ENCODE data around the gene MAD1L1. TPM values are rescaled to one million over a fixed set of nuclear protein-coding genes. Genes with fewer than 3 reads are reported as not detected.

Gene MAD1L1
- total and polyA plus RNA-seq, 2 of the 13 experiments (the other 11 are each of a cell fraction or from before 2014, with no cell fraction given) = 17.4 to 64.7 TPM

DNA sequence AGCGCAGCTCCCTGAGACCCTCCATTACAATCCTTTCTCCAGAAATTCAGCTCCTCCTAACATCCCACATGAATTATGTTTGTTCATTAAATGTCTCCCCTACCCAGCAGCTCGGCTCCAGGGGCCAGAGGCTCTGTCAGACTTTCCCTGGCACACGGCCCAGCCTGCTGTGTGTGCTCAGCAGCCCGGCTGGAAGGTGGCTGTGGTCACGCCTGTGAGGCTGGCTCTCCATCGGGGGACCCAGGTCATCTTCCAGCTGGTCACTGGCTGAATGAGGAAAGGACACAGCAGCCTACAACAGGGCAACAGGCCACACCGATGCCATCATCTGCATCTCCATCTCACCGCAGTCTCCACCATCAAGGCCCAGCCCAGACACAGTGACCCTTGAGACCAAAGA is 219.8 kb downstream of the MAD1L1 start:
- Histone ChIP-seq H2AFZ (ENCODE audit: low read length) (no peak overlapping the region), H4K20me1 (ENCODE audit: insufficient read depth, low read length) (no peaks in the 10 kb centered on the region), H3K4me1 (ENCODE audit: insufficient read depth, low read length) (peaks cover 8% of the 10 kb centered on the region), H3K9me3 (ENCODE audit: low read length) (no peaks in the 10 kb centered on the region), H3K9ac (ENCODE audit: insufficient read depth, low read depth, low read length) (no peak overlapping the region), H3K36me3 (replicated peaks in 1 of 2; ENCODE audit: control insufficient read depth in 1 of 2, insufficient read depth in 2 of 2, low read length in 2 of 2) (peaks cover 5 to 13% of the 10 kb centered on the region in 2 experiments; a peak in 3 of 5 replicates), H3K27ac (ENCODE audit: extremely low read length, insufficient read depth, low read length) (no peak overlapping the region), H3K27me3 (ENCODE audit: control insufficient read depth in 1 of 2, insufficient read depth in 2 of 2, low read length in 2 of 2) (no peaks in the 10 kb centered on the region), H3K4me3 (replicated peaks in 1 of 3; ENCODE audit: insufficient read depth in 1 of 3, low read depth in 2 of 3, low read length in 3 of 3) (no peak overlapping the region), H3K4me2 (ENCODE audit: low read depth, low read length) (no peak overlapping the region), H3K79me2 (ENCODE audit: insufficient read depth, low read length) (no peaks in the 10 kb centered on the region)
- intact Hi-C loops (cut with micrococcal nuclease; ENCODE audit: unreplicated experiment) = no loop called here
- 98% methylated on average over 8 of the region's 8 CpGs for WGBS (ENCODE audit: low lambda C conversion rate)
- CTCF ChIA-PET (ENCODE audit: low intra/inter-chr PET ratio, low total read pairs) = no interaction called here
- FAIRE-seq = no peak
- TF ChIP-seq NRL (CRISPR knock-in tag; IDR thresholded peaks at IDR 0.05; ENCODE audit: borderline replicate concordance) (no peak), TCF7L2 (IDR thresholded peaks at IDR 0.05; ENCODE audit: low read depth, low read length) (no peak), ZNF253 (CRISPR knock-in tag; IDR thresholded peaks at IDR 0.05; ENCODE audit: borderline replicate concordance) (no peak), GATAD2A (CRISPR knock-in tag; IDR thresholded peaks at IDR 0.05) (no peak), NFIB (CRISPR knock-in tag; IDR thresholded peaks at IDR 0.05; ENCODE audit: borderline replicate concordance) (no peak), ZBTB25 (CRISPR knock-in tag; IDR thresholded peaks at IDR 0.05) (no peak)
- TF ChIP-seq, protein P1, sequence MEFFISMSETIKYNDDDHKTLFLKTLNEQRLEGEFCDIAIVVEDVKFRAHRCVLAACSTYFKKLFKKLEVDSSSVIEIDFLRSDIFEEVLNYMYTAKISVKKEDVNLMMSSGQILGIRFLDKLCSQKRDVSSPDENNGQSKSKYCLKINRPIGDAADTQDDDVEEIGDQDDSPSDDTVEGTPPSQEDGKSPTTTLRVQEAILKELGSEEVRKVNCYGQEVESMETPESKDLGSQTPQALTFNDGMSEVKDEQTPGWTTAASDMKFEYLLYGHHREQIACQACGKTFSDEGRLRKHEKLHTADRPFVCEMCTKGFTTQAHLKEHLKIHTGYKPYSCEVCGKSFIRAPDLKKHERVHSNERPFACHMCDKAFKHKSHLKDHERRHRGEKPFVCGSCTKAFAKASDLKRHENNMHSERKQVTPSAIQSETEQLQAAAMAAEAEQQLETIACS (CRISPR knock-in tag; IDR thresholded peaks at IDR 0.05) = no peak
- POLR2A ChIA-PET = no interaction called here
- BruUV-seq (replicated peaks) = no TSS peak
- no peak for DNase-seq (ENCODE audit: low spot score)
- ATAC-seq = no peak
- in situ Hi-C loops (cut with HindIII; ENCODE audit: extremely low pct_ligation_motif_present, low pct_unique_long_range_greater_than_20kb) = no loop called here

All from HepG2 (cell line).